ENCODE data around the gene ABI1. TPM values are rescaled to one million over a fixed set of nuclear protein-coding genes. Genes with fewer than 3 reads are reported as not detected.
"Not testable (repeated sequence)": the region's sequence is repeated elsewhere in the genome, so short reads cannot be mapped to it uniquely, and the experiment has no call there.

The ABI1 gene
- total RNA-seq, 2 experiments from 2014 or later, result 44.2 to 56.6 TPM

- ChIA-PET POLR2A (interaction anchor here (0.6 kb wide), 1 partner anchor 402 kb away, joined by 4 read pairs; no protein-coding TSS in a partner anchor), CTCF (interaction anchor here (0.8 to 1.3 kb wide), 2 partner anchors 9 to 12 kb away, joined by 3 to 5 read pairs; no protein-coding TSS in a partner anchor)
- intact Hi-C loops (cut with DNase I, micrococcal nuclease), result loop anchor here in 1 of 2 experiments (10.0 kb wide), 1 partner anchor 55 kb away; no protein-coding TSS in a partner anchor
- not testable (repeated sequence) for ATAC-seq; H3K9me3 Mint-ChIP-seq (ENCODE audit: low read depth); DNase-seq; H3K27ac Mint-ChIP-seq; H3K27me3 Mint-ChIP-seq; H3K4me3 Mint-ChIP-seq
- Mint-ChIP-seq H3K4me1 (peaks cover 53% of the 10 kb centered on the region), H3K36me3 (ENCODE audit: low read depth) (peaks cover 22% of the 10 kb centered on the region)
Measured at GRCh38 chr10:26789779-26790178, 71.0 kb downstream of the ABI1 start.

GRCh38 chr10:26787362-26787761 lies 73.4 kb downstream of the ABI1 start:
- CTCF ChIA-PET, result no interaction called here
- Mint-ChIP-seq H3K36me3 (ENCODE audit: low read depth) (peaks cover 24% of the 10 kb centered on the region), H3K9me3 (ENCODE audit: low read depth) (no peaks in the 10 kb centered on the region), H3K4me1 (peaks cover 64% of the 10 kb centered on the region), H3K27ac (no peak overlapping the region), H3K4me3 (no peak overlapping the region), H3K27me3 (no peaks in the 10 kb centered on the region)
- POLR2A ChIA-PET, result no interaction called here
- intact Hi-C loops (cut with DNase I, micrococcal nuclease), result loop anchor here in 1 of 2 experiments (10.0 kb wide), 1 partner anchor 57 kb away; no protein-coding TSS in a partner anchor
- DNase-seq, result no peak
- no peak for ATAC-seq

GRCh38 chr10:26781797-26782196 lies 79.0 kb downstream of the ABI1 start:
- Mint-ChIP-seq H3K4me1 (peaks cover 84% of the 10 kb centered on the region), H3K9me3 (ENCODE audit: low read depth) (no peaks in the 10 kb centered on the region), H3K27me3 (no peaks in the 10 kb centered on the region), H3K27ac (peak overlapping the region; percentile 92), H3K36me3 (ENCODE audit: low read depth) (peaks cover 11% of the 10 kb centered on the region), H3K4me3 (peak overlapping the region; percentile 23)
- intact Hi-C loops (cut with DNase I, micrococcal nuclease), result loop anchor here (1.0 to 10.0 kb wide), 3 partner anchors 61 to 79 kb away; partner anchors contain the start of gene ABI1 (in 1 of the 2)
- POLR2A ChIA-PET, result interaction anchor here (0.5 to 1.4 kb wide), 5 partner anchors 20 to 85 kb away, joined by 3 to 7 read pairs (median 3); no protein-coding TSS in a partner anchor
- CTCF ChIA-PET, result interaction anchor here (0.7 to 2.5 kb wide), 5 partner anchors 10 to 81 kb away, joined by 3 to 8 read pairs (median 6); partner anchors contain the start of gene ABI1
- ATAC-seq (peak; percentile 73), DNase-seq (peak; percentile 47)

- ATAC-seq, result peak; percentile 81
- DNase-seq, result peak; percentile 63
- intact Hi-C loops (cut with DNase I, micrococcal nuclease), result loop anchor here (1.0 to 10.0 kb wide), 3 partner anchors 61 to 79 kb away; partner anchors contain the start of gene ABI1 (in 1 of the 2)
- CTCF ChIA-PET, result interaction anchor here (0.6 to 2.5 kb wide), 12 partner anchors 9 to 102 kb away, joined by 3 to 8 read pairs (median 4); partner anchors contain the start of gene ABI1
- H3K27me3 Mint-ChIP-seq, result no peaks in the 10 kb centered on the region
- peaks cover 82% of the 10 kb centered on the region for H3K4me1 Mint-ChIP-seq
- H3K36me3 Mint-ChIP-seq (ENCODE audit: low read depth), result peaks cover 8% of the 10 kb centered on the region
- H3K9me3 Mint-ChIP-seq (ENCODE audit: low read depth), result no peaks in the 10 kb centered on the region
- POLR2A ChIA-PET, result interaction anchor here (0.6 to 1.4 kb wide), 7 partner anchors 24 to 596 kb away, joined by 3 to 7 read pairs (median 4); no protein-coding TSS in a partner anchor
- H3K27ac Mint-ChIP-seq, result peak overlapping the region; percentile 92
- H3K4me3 Mint-ChIP-seq, result peak overlapping the region; percentile 23
Measured at GRCh38 chr10:26780793-26781601, 79.8 kb downstream of the ABI1 start.

GRCh38 chr10:26780106-26780792 lies 80.5 kb downstream of the ABI1 start:
- Mint-ChIP-seq H3K4me1 (peaks cover 82% of the 10 kb centered on the region), H3K27me3 (no peaks in the 10 kb centered on the region), H3K36me3 (ENCODE audit: low read depth) (peaks cover 6% of the 10 kb centered on the region), H3K27ac (peak overlapping the region; percentile 92), H3K4me3 (no peak overlapping the region), H3K9me3 (ENCODE audit: low read depth) (no peaks in the 10 kb centered on the region)
- intact Hi-C loops (cut with DNase I, micrococcal nuclease), result loop anchor here (5.0 to 10.0 kb wide), 2 partner anchors 62 to 65 kb away; no protein-coding TSS in a partner anchor
- ATAC-seq (no peak), DNase-seq (no peak)
- CTCF ChIA-PET, result interaction anchor here (0.6 to 2.5 kb wide), 8 partner anchors 10 to 102 kb away, joined by 3 to 8 read pairs (median 4); no protein-coding TSS in a partner anchor
- POLR2A ChIA-PET, result interaction anchor here (0.6 to 1.4 kb wide), 6 partner anchors 25 to 595 kb away, joined by 3 to 7 read pairs (median 4); no protein-coding TSS in a partner anchor

- H3K27me3 Mint-ChIP-seq, result no peaks in the 10 kb centered on the region
- CTCF ChIA-PET, result interaction anchor here (2.5 kb wide), 1 partner anchor 53 kb away, joined by 8 read pairs; no protein-coding TSS in a partner anchor
- peaks cover 7% of the 10 kb centered on the region for H3K36me3 Mint-ChIP-seq (ENCODE audit: low read depth)
- H3K9me3 Mint-ChIP-seq (ENCODE audit: low read depth), result no peaks in the 10 kb centered on the region
- no peak for DNase-seq
- intact Hi-C loops (cut with DNase I, micrococcal nuclease), result no loop called here
- H3K4me1 Mint-ChIP-seq, result peaks cover 82% of the 10 kb centered on the region
- no peak overlapping the region for H3K4me3 Mint-ChIP-seq
- ATAC-seq, result no peak
- POLR2A ChIA-PET, result interaction anchor here (0.7 kb wide), 1 partner anchor 26 kb away, joined by 3 read pairs; no protein-coding TSS in a partner anchor
- no peak overlapping the region for H3K27ac Mint-ChIP-seq
Measured at GRCh38 chr10:26779176-26779860, 81.4 kb downstream of the ABI1 start.

GRCh38 chr10:26777686-26778085 lies 83.1 kb downstream of the ABI1 start:
- Mint-ChIP-seq H3K4me3 (no peak overlapping the region), H3K4me1 (peaks cover 74% of the 10 kb centered on the region), H3K36me3 (ENCODE audit: low read depth) (peaks cover 6% of the 10 kb centered on the region), H3K9me3 (ENCODE audit: low read depth) (no peaks in the 10 kb centered on the region), H3K27ac (peak overlapping the region; percentile 68), H3K27me3 (no peaks in the 10 kb centered on the region)
- ChIA-PET POLR2A (no interaction called here), CTCF (no interaction called here)
- intact Hi-C loops (cut with DNase I, micrococcal nuclease), result no loop called here
- DNase-seq (no peak), ATAC-seq (no peak)

GRCh38 chr10:26776258-26776657 lies 84.5 kb downstream of the ABI1 start:
- ATAC-seq (no peak), DNase-seq (no peak)
- CTCF ChIA-PET, result interaction anchor here (0.7 to 2.2 kb wide), 3 partner anchors 20 to 50 kb away, joined by 3 to 8 read pairs (median 4); no protein-coding TSS in a partner anchor
- Mint-ChIP-seq H3K9me3 (ENCODE audit: low read depth) (no peaks in the 10 kb centered on the region), H3K4me3 (no peak overlapping the region), H3K36me3 (ENCODE audit: low read depth) (peaks cover 10% of the 10 kb centered on the region), H3K27me3 (no peaks in the 10 kb centered on the region), H3K27ac (no peak overlapping the region), H3K4me1 (peaks cover 64% of the 10 kb centered on the region)
- intact Hi-C loops (cut with DNase I, micrococcal nuclease), result no loop called here
- POLR2A ChIA-PET, result no interaction called here

GRCh38 chr10:26773633-26774032 lies 87.1 kb downstream of the ABI1 start:
- peak overlapping the region; percentile 11 for H3K27ac Mint-ChIP-seq

GRCh38 chr10:26770069-26770468 lies 90.7 kb downstream of the ABI1 start:
- Mint-ChIP-seq H3K27ac (no peak overlapping the region), H3K4me1 (peaks cover 23% of the 10 kb centered on the region), H3K4me3 (no peak overlapping the region), H3K9me3 (ENCODE audit: low read depth) (no peaks in the 10 kb centered on the region), H3K27me3 (no peaks in the 10 kb centered on the region), H3K36me3 (ENCODE audit: low read depth) (peaks cover 23% of the 10 kb centered on the region)
- intact Hi-C loops (cut with DNase I, micrococcal nuclease), result no loop called here
- ChIA-PET CTCF (interaction anchor here (1.2 kb wide), 1 partner anchor 12 kb away, joined by 4 read pairs; no protein-coding TSS in a partner anchor), POLR2A (no interaction called here)
- no peak for DNase-seq
- no peak for ATAC-seq

More at GRCh38 chr10:26773633-26774032, 87.1 kb downstream of the ABI1 start:
- ChIA-PET POLR2A (no interaction called here), CTCF (interaction anchor here (2.4 kb wide), 1 partner anchor 11 kb away, joined by 10 read pairs; no protein-coding TSS in a partner anchor)
- intact Hi-C loops (cut with DNase I, micrococcal nuclease), result no loop called here
- no peaks in the 10 kb centered on the region for H3K9me3 Mint-ChIP-seq (ENCODE audit: low read depth)
- no peaks in the 10 kb centered on the region for H3K27me3 Mint-ChIP-seq
- DNase-seq, result no peak
- peaks cover 48% of the 10 kb centered on the region for H3K4me1 Mint-ChIP-seq
- H3K36me3 Mint-ChIP-seq (ENCODE audit: low read depth), result peaks cover 15% of the 10 kb centered on the region
- no peak for ATAC-seq
- no peak overlapping the region for H3K4me3 Mint-ChIP-seq

Measured in activated CD4-positive, alpha-beta T cell treated with anti-CD3 and anti-CD28 coated beads for 36 hours (primary cell).